ENCODE measurements around the gene GPT2. TPM values are rescaled to one million over a fixed set of nuclear protein-coding genes. Genes with fewer than 3 reads are reported as not detected.

The GPT2 gene
- total RNA-seq, 1 donor from 2014 or later = 34.2 TPM

DNA sequence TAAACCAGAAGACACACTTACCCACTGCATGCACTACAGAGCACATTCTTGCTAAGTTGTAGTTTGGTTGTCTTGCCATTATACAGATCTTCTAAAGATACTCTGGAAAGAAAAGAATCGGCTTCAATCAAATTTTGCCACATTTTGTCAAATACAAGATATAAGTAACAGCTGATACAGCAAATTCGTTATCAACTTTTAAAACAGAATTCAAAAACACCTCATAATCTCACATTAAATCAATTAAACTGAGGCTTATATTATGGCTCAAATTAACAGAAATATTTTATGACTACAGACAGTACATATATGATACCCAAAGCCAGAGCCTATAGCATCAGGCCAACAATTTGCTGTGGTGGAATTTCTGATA is 83.9 kb downstream of the GPT2 start:
- no peak for DNase-seq (ENCODE audit: low spot score)

DNA sequence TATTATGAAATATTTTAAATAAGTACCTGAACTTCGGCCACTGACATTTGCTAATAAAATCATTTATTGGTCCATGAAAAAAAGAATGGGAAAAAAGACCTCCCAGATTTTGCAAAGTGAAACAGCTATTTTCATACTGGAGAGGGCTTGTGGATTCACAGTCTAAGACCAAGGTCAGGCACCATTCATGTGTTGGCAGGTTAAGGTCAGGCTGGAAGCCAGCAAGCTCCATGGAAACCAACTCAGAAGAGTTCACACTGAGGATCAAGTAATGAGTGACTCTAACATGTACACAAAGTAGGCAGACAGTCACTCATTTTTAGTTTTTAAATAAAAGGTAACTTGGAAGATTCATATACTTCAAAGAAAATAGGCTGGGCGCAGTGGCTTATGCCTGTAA is 85.9 kb downstream of the GPT2 start:
- no peak for DNase-seq (ENCODE audit: low spot score)

DNA sequence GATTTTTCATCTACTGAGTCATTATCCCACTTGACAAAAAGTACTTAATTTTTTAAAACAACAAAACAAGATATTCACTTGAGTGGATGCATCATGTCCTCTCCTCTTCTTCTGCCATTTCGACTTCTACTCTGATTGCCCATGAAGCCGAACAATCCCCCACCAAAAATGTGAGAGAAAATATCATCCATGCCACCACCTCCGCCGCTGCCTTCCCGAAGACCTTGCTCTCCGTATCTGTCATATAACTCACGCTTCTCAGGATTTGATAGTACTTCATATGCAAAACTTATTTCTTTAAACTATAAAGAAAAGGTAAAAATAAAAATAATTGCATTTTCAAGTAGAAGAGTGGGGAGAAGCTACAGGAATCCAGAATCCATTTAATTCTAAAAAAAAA is 87.1 kb downstream of the GPT2 start:
- DNase-seq (ENCODE audit: low spot score) = no peak

DNA sequence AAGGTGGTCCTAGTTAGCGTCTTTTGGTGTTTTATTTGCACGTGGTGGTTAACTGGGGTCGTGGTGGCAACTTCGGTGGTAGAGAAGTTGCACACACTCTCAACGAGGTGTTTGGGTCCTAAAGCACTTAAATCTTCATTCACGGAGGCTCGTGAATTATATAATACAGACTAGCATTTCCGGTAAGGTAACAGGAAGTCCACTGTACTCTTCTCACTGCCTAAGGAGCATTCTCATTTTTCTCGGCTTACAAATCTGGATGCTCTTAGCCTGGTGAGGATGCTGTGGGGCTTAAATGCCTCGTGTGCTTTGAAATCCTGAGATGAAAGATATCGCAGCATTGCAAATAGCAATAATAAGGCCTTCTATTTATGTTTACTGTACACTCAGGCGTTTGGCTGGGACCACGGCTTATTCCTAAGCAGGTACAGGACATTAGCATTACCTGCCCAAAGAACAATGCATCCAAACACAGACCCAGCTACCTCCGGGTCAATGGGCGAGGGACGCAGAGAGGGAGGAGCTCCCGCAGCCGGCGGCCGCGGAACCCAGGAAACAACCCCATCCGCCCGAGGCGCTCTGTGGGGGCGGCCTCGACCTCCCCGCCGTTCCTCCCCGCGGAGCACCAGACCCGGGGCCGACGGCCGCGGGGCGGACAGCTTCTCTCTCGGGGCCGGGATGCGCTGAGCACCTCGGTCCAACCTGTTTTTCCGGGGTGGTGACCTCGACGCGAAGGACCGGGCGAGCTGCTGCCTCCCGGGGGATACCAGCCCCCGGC is 88.5 kb downstream of the GPT2 start:
- DNase-seq (ENCODE audit: low spot score) = peak; percentile 53

DNA sequence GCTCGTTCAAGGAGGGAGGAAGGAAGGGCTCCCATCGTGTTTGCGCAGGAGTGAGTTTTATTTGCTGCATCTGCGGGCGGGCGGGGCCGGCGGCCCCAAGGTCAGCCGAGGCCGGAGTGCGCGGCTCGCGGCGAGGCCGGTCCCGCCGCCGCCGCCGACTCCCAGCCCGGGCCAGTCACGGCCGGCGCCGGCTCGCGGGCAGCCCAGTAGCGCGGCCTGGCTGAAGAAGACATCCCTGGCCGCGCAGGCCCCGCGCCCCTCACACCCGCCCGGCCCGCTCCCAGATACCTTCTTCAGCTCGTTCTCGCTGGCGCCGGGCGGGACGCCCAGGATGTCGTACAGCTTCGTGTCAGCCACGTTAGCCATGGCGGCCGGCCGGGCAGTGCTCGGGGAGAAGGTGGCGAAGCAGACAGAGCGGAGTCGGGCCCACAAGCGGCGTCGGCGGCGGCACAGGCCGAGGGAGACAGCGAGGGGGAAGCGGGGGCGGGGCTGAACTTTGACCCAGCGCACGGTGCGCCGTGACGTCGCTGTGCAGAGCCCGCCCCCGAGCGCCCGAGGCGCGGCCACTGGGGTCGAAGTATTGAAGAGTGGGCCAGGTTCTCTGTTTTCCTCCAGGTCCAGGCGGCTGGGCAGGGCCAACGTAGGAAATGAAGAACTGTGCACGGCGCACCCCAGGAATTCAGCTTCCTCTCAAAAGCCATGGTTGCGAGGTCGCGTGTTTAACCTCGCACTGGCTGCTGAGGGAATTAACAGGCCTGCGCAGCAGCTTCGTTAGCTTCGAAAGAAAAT is 89.2 kb downstream of the GPT2 start, which contains the start of gene DNAJA2:
Gene DNAJA2 (minus strand): TSS at position 468 of the 789 bp plus-strand sequence. CDS start 102 bp downstream, at position 366.
- DNase-seq (ENCODE audit: low spot score) = peak; percentile 95

DNA sequence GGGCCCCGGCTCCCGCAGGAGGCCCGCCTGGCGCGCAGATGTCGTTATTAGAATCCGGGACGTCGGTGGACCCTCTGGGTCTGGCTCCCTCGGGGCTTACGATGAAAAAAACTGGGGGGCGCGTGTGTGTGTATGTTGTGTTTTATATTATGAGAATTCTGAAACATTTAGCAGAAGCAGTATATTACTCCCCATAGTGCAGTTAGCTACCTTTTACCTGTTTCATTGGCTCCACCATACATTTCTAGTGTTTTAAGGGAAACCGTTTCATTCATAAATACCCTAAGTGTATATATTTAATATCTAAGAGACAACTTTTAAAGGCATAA is 89.8 kb downstream of the GPT2 start:
- no peak for DNase-seq (ENCODE audit: low spot score)

DNA sequence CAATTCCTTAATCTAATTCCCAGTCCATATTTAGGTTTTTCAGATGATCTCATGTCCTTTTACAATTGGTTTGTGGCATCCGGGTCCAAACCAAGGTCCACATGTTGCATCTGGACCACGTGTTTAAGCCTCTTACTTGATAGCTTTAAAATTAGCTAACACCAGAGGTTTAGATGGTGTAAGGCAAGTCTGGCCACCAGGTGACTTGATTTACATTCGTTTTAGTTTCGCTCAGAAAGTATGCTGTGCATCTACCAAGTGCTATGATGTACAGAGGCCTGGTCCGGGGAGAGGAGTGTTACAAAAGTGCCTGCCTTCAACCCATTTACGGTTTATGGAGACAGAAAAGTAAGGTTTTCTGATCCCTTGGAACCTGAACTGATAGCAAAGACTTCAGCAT is 90.2 kb downstream of the GPT2 start:
- DNase-seq (ENCODE audit: low spot score) = no peak

DNA sequence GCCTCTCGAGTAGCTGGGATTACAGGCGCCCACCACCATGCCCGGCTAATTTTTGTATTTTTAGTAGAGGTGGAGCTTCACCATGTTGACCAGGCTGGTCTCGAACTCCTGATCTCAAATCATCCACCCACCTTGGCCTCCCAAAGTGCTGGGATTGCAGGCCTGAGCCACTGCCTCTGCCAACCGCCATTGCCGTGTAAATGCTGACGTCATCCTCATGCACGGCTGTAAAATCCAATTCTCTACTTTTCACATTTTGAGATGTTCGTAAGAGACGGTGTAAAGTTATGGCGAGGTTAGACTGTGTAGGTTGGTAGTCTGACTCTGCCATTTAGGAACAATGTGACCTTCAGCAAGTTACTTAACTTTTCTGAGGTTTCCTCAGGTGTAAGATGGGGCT is 91.0 kb downstream of the GPT2 start:
- DNase-seq (ENCODE audit: low spot score) = no peak

DNA sequence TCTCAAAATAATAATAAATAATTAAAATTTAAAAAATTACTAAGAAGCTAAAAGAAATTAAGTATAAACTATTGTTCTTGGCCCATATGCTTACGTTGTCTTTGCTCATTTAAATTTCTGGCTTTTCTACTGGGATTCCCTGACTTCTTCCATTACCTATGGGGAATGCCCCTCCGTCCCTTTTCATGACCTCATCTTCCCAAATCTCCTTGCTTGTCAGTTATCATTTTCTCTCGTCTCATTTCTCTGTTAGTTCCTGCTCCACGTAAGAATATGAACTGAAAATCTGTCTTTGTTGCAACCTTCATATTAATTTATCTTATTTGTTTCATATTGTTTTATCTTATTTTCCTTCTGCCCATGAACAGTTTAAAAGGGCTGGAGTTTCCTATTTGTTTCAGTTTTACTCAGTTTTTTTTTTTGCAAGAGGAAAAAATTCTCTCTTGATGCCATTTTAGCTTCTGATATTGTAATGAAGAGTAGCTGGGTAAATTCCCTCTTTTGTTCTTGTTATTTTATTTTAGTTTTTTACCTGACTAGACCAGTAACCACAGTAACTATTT is 91.8 kb downstream of the GPT2 start:
- no peak for DNase-seq (ENCODE audit: low spot score)

DNA sequence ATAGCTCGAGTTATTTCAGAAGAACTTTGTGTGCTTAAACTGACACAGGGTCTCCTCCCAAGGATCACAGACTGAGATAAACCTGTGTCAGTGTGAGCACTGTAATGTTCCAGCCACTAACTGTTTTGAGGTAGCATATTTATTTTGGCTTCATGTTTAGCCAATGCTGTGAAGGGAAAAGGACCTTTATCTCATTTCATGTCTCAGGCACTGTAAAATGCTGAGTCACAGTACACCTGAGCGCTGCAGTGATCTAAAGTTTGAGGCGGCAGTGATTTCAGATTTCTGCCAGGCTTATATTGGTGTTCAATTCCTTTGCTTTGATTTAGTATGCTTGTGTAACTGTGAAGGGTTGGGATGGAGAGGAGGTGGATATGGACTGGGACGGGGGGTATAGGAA is 92.4 kb downstream of the GPT2 start:
- no peak for DNase-seq (ENCODE audit: low spot score)

Other genes with a start within 250 kb of the GPT2 start
- gene VPS35, start 195.2 kb upstream of the GPT2 start, total RNA-seq = 118 TPM
- 4.3 TPM for gene ORC6, start 194.7 kb upstream of the GPT2 start, total RNA-seq
- gene MYLK3, start 136.0 kb upstream of the GPT2 start, total RNA-seq = 0.44 TPM
- gene C16orf87, start 53.2 kb upstream of the GPT2 start, total RNA-seq = 9.4 TPM
- 51.5 TPM for gene DNAJA2, start 89.3 kb downstream of the GPT2 start, total RNA-seq

All from ureter (tissue), 1 donor.